HG03378 (cell line): ENCODE results near the gene CAPG.
A peak's percentile ranks its signal among the peaks of the same experiment; 100 is the strongest.
"Not testable (repeated sequence)": the region's sequence is repeated elsewhere in the genome, so short reads cannot be mapped to it uniquely, and the experiment has no call there.

Experiments
- ATAC-seq: cut with Tn5 transposase; IDR thresholded peaks from one replicate; pipeline ENCODE4 v1.9.1; 2021; ENCODE audit warnings: mild to moderate bottlenecking, moderate library complexity; ENCODE audit not compliant: unreplicated experiment

Gene CAPG

GRCh38 chr2:85421260-85422071, 11.3 kb upstream of the CAPG start:
- no peak for ATAC-seq

- ATAC-seq: peak; percentile 67
These were observed 10.5 kb upstream of the CAPG start for GRCh38 chr2:85420536-85421259.

GRCh38 chr2:85419009-85419675, 9.0 kb upstream of the CAPG start:
- ATAC-seq: no peak

GRCh38 chr2:85418132-85419008, 8.2 kb upstream of the CAPG start, which contains the start of gene SH2D6:
Gene SH2D6, plus strand, starts transcription at chr2:85418714. Its CDS starts 10,752 bp downstream, at chr2:85429466.
- peak; percentile 75 for ATAC-seq

- no peak for ATAC-seq
These were observed 5.9 kb upstream of the CAPG start for GRCh38 chr2:85415980-85416650.

- ATAC-seq: no peak
These were observed 4.8 kb upstream of the CAPG start for GRCh38 chr2:85414761-85415553.

- not testable (repeated sequence) for ATAC-seq
These were observed 4.2 kb upstream of the CAPG start for GRCh38 chr2:85414421-85414759.

- ATAC-seq: no peak
These were observed 3.6 kb upstream of the CAPG start for GRCh38 chr2:85413592-85414420.

- ATAC-seq: no peak
These were observed 1.2 kb upstream of the CAPG start for GRCh38 chr2:85411405-85411748.

- no peak for ATAC-seq
These were observed 628 bp upstream of the CAPG start for GRCh38 chr2:85410584-85411404.

GRCh38 chr2:85405201-85406059, 4.7 kb downstream of the CAPG start:
- ATAC-seq: no peak

- ATAC-seq: no peak
These were observed 8.3 kb downstream of the CAPG start for GRCh38 chr2:85401844-85402243.

GRCh38 chr2:85401464-85401805, 8.7 kb downstream of the CAPG start:
- no peak for ATAC-seq

- no peak for ATAC-seq
These were observed 9.4 kb downstream of the CAPG start for GRCh38 chr2:85400541-85401463.

GRCh38 chr2:85400023-85400422, 10.1 kb downstream of the CAPG start:
- ATAC-seq: no peak

GRCh38 chr2:85399183-85399455, 11.0 kb downstream of the CAPG start:
- ATAC-seq: no peak
